Nephron (organoid): ENCODE measurements around the gene PLEKHA6.

Experiments used
- H3K27ac Mint-ChIP-seq, 3 experiments: 2 replicates each; pipeline ENCODE4 v1.8.0; 2020; ENCODE audit warnings: mixed read lengths in 3 of 3, mild to moderate bottlenecking in 2 of 3, moderate library complexity in 1 of 3
- H3K27me3 Mint-ChIP-seq: 2 replicates; pipeline ENCODE4 v1.8.0; 2021; ENCODE audit warnings: low read depth, mild to moderate bottlenecking, moderate library complexity, mixed read lengths
- H3K36me3 Mint-ChIP-seq: 2 replicates; pipeline ENCODE4 v1.8.0; 2020; ENCODE audit warnings: low read depth, mixed read lengths
- H3K4me1 Mint-ChIP-seq: 2 replicates; pipeline ENCODE4 v1.8.0; 2020; ENCODE audit warnings: mixed read lengths
- H3K4me3 Mint-ChIP-seq, 3 experiments: 2 replicates each; pipeline ENCODE4 v1.8.0; 2020; ENCODE audit warnings: mild to moderate bottlenecking in 3 of 3, mixed read lengths in 3 of 3, moderate library complexity in 2 of 3
- H3K9me3 Mint-ChIP-seq: 2 replicates; pipeline ENCODE4 v1.8.0; 2020; ENCODE audit warnings: mixed read lengths
- TF ChIP-seq, protein P1 (sequence below), 3 experiments: fragments of 200-600 bp; sonication (generic); IDR thresholded peaks; one replicate each; pipeline ENCODE4 v1.5.0; 2021; ENCODE audit warnings: antibody characterized with exemption in 3 of 3; ENCODE audit not compliant: unreplicated experiment in 3 of 3

Gene PLEKHA6

DNA sequence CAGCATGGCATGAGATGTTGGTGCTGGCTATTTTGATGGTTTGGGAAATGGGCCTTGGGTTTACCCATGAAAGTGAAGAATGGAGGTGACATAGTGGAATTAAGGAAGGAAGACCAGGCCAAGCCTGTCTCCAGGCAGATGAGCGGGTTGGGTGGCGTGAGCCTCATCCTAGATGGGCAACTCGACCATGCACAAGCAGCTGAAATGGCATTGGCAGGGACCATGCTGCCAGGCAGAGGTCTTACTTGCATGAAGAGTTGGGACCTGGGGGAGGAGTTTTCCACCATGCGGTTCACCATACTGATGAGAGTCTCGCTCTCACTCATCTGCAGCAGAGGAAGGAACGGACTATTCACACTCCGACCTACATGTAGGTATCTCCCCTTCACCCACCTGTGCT, 108.4 kb downstream of the PLEKHA6 start:
- no peaks in the 10 kb centered on the region for H3K9me3 Mint-ChIP-seq

DNA sequence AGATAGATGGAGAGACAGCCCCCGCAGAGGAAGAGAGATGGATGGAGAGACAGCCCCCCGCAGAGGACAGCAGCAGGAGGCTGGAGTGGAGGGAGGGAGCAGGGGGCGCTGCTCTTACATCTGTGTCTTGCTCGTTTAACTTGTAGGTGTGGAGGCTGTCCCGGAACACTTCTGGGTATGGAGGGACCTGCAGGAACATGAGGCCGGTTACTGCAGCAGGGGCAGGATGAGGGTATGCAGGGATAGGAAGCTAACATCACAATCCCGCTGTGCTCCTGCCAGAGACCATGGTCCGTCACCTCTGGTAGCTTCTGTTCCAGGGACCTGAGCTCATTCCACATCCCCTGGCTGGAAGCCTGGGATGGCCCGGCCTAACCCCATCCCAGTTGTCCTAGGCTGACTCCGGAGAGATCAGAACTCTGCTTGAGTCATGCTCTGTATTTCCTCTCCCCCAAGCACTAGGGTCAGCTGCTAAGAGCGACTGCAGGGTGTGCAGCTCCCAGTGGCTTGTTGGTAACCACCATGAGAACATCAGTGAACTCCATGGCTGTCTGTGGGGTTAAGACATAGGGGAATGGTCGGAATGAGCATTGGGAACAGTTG, 109.2 kb downstream of the PLEKHA6 start:
- Mint-ChIP-seq H3K9me3 (no peaks in the 10 kb centered on the region), H3K27ac (no peak overlapping the region), H3K36me3 (peaks cover 36% of the 10 kb centered on the region), H3K4me1 (no peaks in the 10 kb centered on the region), H3K4me3 (no peak overlapping the region), H3K27me3 (no peaks in the 10 kb centered on the region)
- TF ChIP-seq, protein P1, sequence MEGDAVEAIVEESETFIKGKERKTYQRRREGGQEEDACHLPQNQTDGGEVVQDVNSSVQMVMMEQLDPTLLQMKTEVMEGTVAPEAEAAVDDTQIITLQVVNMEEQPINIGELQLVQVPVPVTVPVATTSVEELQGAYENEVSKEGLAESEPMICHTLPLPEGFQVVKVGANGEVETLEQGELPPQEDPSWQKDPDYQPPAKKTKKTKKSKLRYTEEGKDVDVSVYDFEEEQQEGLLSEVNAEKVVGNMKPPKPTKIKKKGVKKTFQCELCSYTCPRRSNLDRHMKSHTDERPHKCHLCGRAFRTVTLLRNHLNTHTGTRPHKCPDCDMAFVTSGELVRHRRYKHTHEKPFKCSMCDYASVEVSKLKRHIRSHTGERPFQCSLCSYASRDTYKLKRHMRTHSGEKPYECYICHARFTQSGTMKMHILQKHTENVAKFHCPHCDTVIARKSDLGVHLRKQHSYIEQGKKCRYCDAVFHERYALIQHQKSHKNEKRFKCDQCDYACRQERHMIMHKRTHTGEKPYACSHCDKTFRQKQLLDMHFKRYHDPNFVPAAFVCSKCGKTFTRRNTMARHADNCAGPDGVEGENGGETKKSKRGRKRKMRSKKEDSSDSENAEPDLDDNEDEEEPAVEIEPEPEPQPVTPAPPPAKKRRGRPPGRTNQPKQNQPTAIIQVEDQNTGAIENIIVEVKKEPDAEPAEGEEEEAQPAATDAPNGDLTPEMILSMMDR (IDR thresholded peaks at IDR 0.05; ENCODE audit: unreplicated experiment in 3 of 3): no peak

More for the DNA sequence above, 108.4 kb downstream of the PLEKHA6 start:
- TF ChIP-seq, protein P1 (IDR thresholded peaks at IDR 0.05; ENCODE audit: unreplicated experiment in 3 of 3): no peak
- Mint-ChIP-seq H3K27me3 (no peaks in the 10 kb centered on the region), H3K27ac (no peak overlapping the region), H3K4me1 (no peaks in the 10 kb centered on the region), H3K36me3 (peaks cover 38% of the 10 kb centered on the region), H3K4me3 (no peak overlapping the region)

DNA sequence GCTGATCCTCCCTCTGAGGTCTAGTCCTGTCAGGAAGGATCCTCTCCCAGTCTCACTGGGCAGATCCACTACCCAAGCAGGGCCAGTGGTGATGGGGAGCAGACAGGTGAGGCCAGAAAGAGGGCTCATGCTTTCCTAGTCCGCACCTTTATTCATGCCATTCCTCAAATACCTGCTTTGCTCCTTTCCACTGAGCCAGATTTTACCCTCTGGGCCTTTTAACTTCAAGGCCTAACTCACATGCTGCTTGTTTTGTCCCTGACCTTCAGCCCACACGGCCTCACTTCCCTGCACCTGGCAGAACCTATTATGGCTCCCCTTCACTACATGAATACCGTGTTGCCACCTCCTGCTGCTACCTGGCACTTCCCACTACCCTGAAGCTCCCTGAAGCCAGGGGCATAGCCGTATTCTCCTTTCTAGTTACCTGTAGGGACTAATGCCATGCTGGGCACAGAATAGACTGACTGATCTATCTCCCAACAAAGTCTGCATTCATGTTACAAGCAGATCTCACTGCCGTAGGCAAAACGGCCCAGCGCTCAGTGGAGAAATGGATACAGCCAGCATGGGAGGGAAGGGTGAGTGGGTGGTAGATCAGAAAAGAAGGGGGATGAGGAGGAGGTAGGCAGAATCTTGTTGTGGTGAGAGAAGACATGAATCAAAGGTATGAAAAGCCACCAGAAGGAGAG, 109.8 kb downstream of the PLEKHA6 start:
- TF ChIP-seq, protein P1 (IDR thresholded peaks at IDR 0.05; ENCODE audit: unreplicated experiment in 3 of 3): no peak
- Mint-ChIP-seq H3K9me3 (no peaks in the 10 kb centered on the region), H3K27me3 (no peaks in the 10 kb centered on the region), H3K4me1 (no peaks in the 10 kb centered on the region), H3K36me3 (peaks cover 38% of the 10 kb centered on the region), H3K27ac (peak overlapping the region in 1 of 3 experiments; percentile 4), H3K4me3 (no peak overlapping the region)

DNA sequence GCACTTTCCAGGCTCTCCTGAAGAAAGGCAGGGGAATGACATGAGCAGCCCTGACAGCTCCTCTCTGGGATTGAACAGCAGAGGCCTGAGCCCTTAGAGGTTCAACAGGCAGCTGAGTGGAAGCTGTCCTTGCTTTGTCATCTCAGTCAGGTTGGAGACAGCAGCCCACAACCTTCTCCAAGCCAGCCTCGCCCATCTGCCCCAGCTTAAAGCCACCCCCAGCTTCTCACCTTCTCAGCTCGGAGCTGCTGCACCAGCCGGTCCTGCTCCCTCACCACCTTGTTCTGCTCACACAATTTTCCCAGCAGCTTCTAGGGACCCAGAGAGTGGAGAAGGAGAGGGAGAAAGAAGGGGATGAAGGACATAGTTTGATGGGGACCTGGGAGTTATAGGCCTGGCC, 110.8 kb downstream of the PLEKHA6 start:
- TF ChIP-seq, protein P1 (IDR thresholded peaks at IDR 0.05; ENCODE audit: unreplicated experiment in 3 of 3): no peak
- Mint-ChIP-seq H3K27ac (no peak overlapping the region), H3K4me3 (no peak overlapping the region), H3K9me3 (no peaks in the 10 kb centered on the region), H3K36me3 (peaks cover 43% of the 10 kb centered on the region), H3K27me3 (no peaks in the 10 kb centered on the region), H3K4me1 (no peaks in the 10 kb centered on the region)

DNA sequence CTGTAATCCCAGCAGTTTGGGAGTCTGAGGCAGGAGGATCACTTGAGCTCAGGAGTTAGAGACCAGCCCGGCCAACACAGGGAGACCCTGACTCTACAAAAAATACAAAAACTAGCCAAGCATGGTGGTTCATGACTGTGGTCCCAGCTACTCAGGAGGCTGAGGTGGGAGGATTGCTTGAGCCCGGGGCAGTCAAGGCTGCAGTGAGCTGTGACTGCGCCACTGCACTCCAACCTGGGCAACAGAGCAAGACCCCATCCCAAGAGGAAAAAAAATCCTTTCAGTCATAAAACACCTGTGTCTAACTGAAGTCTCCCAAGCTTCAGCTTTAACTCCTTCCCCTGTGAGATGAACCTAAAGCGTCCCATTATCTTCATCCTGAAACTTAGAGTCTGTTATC, 112.9 kb downstream of the PLEKHA6 start:
- Mint-ChIP-seq H3K4me1 (no peaks in the 10 kb centered on the region), H3K4me3 (no peak overlapping the region), H3K36me3 (peaks cover 55% of the 10 kb centered on the region), H3K27ac (no peak overlapping the region), H3K27me3 (no peaks in the 10 kb centered on the region), H3K9me3 (no peaks in the 10 kb centered on the region)
- TF ChIP-seq, protein P1 (IDR thresholded peaks at IDR 0.05; ENCODE audit: unreplicated experiment in 3 of 3): no peak

DNA sequence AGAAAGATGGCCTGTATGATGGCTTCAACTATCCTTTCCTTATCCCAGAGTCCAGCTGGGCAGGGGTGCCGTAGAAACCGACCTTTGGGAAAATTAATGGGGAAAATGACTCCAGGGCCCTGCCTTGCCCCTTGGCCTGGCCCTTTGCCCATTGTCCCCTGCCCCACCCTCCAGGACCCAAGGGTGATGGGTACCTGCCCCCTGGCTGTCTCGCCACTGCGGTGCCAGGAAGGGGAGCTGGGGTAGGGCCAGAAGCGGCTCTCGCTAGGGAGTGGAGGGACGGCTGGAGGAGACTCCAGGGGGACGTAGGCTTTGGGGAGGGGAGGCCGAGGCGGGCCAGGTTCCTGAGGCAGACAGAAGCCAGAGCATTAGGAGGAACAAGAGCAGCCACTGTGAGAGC, 116.8 kb downstream of the PLEKHA6 start:
- TF ChIP-seq, protein P1 (IDR thresholded peaks at IDR 0.05; ENCODE audit: unreplicated experiment in 3 of 3): no peak
- H3K9me3 Mint-ChIP-seq: no peaks in the 10 kb centered on the region
- H3K36me3 Mint-ChIP-seq: peaks cover 76% of the 10 kb centered on the region
- H3K27ac Mint-ChIP-seq: no peak overlapping the region
- H3K4me3 Mint-ChIP-seq: no peak overlapping the region
- H3K27me3 Mint-ChIP-seq: peaks cover 3% of the 10 kb centered on the region
- no peaks in the 10 kb centered on the region for H3K4me1 Mint-ChIP-seq
